PC-3 (cell line): ENCODE measurements around the gene FSTL1. TPM values are rescaled to one million over a fixed set of nuclear protein-coding genes. Genes with fewer than 3 reads are reported as not detected.

Experiments used
- ATAC-seq: fragments of 200-7000 bp; cut with Tn5 transposase; 2 replicates; pipeline ENCODE4 v1.9.1; 2020; ENCODE audit warnings: mild to moderate bottlenecking, moderate library complexity
- BruUV-seq: library from RNA; stranded (reverse); fragments of 400-500 nt; replicated peaks from 2 replicates; lab custom pipeline; 2021; lab: Mats Ljungman, UMichigan
- CTCF ChIA-PET: fragments of 300-600 bp; sonication (Branson Sonifier 250); formaldehyde crosslinking; loops from one replicate; lab custom pipeline; 2022; ENCODE audit warnings: antibody characterized with exemption; lab: Charles Lee
- POLR2A ChIA-PET: fragments of 300-600 bp; sonication (Branson Sonifier 250); formaldehyde crosslinking; loops from one replicate; lab custom pipeline; 2022; ENCODE audit warnings: antibody characterized with exemption; ENCODE audit not compliant: unreplicated experiment; lab: Charles Lee
- DNase-seq: peaks from one replicate; pipeline ENCODE4 v3.0.0-alpha.2; 2015
- H2AFZ ChIP-seq: fragments of 300-600 bp; sonication (generic); 2 replicates; pipeline ENCODE4 v1.6.0; 2016; ENCODE audit warnings: antibody characterized with exemption, low read length
- H3F3A ChIP-seq: fragments of 300-600 bp; sonication (generic); one replicate; pipeline ENCODE4 v1.6.0; 2017; ENCODE audit warnings: antibody characterized with exemption, low read length, control low read depth, mild to moderate bottlenecking; ENCODE audit not compliant: unreplicated experiment
- H3K27ac ChIP-seq: fragments of 300-600 bp; sonication (generic); 2 replicates; pipeline ENCODE4 v1.5.1; 2016; ENCODE audit warnings: mild to moderate bottlenecking, low read length
- H3K27me3 ChIP-seq: fragments of 300-600 bp; sonication (generic); 2 replicates; pipeline ENCODE4 v1.6.1; 2016; ENCODE audit warnings: low read length, mixed read lengths
- H3K36me3 ChIP-seq: fragments of 300-600 bp; sonication (generic); 2 replicates; pipeline ENCODE4 v1.6.1; 2016; ENCODE audit warnings: low read depth, mixed run types, low read length, mixed read lengths
- H3K4me1 ChIP-seq: fragments of 300-600 bp; sonication (generic); 2 replicates; pipeline ENCODE4 v1.5.1; 2016; ENCODE audit warnings: low read length; ENCODE audit not compliant: insufficient read depth
- H3K4me2 ChIP-seq: fragments of 300-600 bp; sonication (generic); 2 replicates; pipeline ENCODE4 v1.6.0; 2016; ENCODE audit warnings: low read length
- H3K4me3 ChIP-seq: fragments of 300-600 bp; sonication (generic); 2 replicates; pipeline ENCODE4 v1.5.1; 2016; ENCODE audit warnings: mild to moderate bottlenecking, low read length, mixed read lengths
- H3K79me2 ChIP-seq: fragments of 300-600 bp; sonication (generic); 2 replicates; pipeline ENCODE4 v1.6.1; 2017; ENCODE audit warnings: low read length, mixed read lengths
- H3K9ac ChIP-seq: fragments of 300-600 bp; sonication (generic); 2 replicates; pipeline ENCODE4 v1.6.0; 2016; ENCODE audit warnings: mild to moderate bottlenecking, low read length
- H3K9me2 ChIP-seq: fragments of 300-600 bp; sonication (generic); replicated peaks from 2 replicates; pipeline ENCODE4 v1.6.1; 2016; ENCODE audit warnings: mixed run types, low read length, mixed read lengths
- H3K9me3 ChIP-seq: fragments of 300-600 bp; sonication (generic); 2 replicates; pipeline ENCODE4 v1.6.1; 2016; ENCODE audit warnings: low read length, mixed read lengths
- H4K20me1 ChIP-seq: fragments of 300-600 bp; sonication (generic); 2 replicates; pipeline ENCODE4 v1.6.1; 2016; ENCODE audit warnings: low read length, mixed read lengths
- EZH2 ChIP-seq: fragments of 300-600 bp; sonication (generic); IDR thresholded peaks from one replicate; pipeline ENCODE4 v1.6.1; 2017; ENCODE audit warnings: antibody characterized with exemption, mild to moderate bottlenecking, low read length; ENCODE audit not compliant: unreplicated experiment
- EZH2phosphoT487 ChIP-seq: fragments of 300-600 bp; sonication (generic); IDR thresholded peaks from 2 replicates; pipeline ENCODE4 v1.6.1; 2018; ENCODE audit warnings: mild to moderate bottlenecking, antibody characterized with exemption, low read length, borderline replicate concordance
- intact Hi-C: fragments of 100-400 bp; cut with micrococcal nuclease; formaldehyde crosslinking; loops from 2 replicates; pipeline ENCODE4 v1.9.0; 2023
- total RNA-seq: library from RNA; depleted of rRNA; stranded (reverse); fragments of >200 nt; gene quantifications from 2 replicates; pipeline ENCODE4 v1.2.3, GENCODE V29; 2014
- TF ChIP-seq, protein P1 (sequence below): fragments of 300-600 bp; sonication (generic); conservative IDR thresholded peaks from 2 replicates; pipeline ENCODE4 v1.5.1; 2017; ENCODE audit warnings: antibody characterized with exemption, low read depth, mild to moderate bottlenecking, low read length

Gene FSTL1
- total RNA-seq, 1 experiment from 2014 or later = 178 TPM

DNA sequence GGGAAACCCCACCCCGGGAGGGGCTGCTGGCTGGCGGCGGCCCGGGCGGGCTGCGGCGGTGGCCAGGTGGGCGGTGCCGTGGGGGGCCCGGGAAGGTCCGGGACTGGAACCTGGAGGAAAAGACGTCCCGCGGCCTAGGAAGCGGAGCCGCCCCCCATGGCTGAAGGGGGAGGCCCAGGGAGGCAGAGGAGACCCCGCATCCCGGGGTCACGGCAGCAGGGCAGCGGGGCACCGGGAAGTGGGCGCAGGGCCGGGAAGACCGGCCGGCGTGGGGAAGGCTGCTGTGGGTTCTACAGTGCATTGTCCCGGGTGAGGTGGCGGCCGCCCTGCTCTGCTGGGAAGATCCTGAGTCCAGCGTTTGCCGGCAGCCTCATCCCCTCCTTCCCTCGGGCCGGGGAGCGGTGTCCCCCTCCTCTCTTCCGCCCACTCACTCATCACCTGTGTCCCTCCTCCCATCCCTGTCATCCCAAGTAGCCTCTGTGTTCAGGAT lies 525 bp upstream of the FSTL1 start:
- intact Hi-C loops = no loop called here
- H2AFZ ChIP-seq = peak overlapping the region; percentile 89
- peak overlapping the region; percentile 81 for H3K4me3 ChIP-seq
- H3K9me3 ChIP-seq = no peaks in the 10 kb centered on the region
- no peak overlapping the region for H3K27ac ChIP-seq
- no peak for TF ChIP-seq EZH2phosphoT487
- TF ChIP-seq EZH2 = no peak
- TF ChIP-seq, protein P1, sequence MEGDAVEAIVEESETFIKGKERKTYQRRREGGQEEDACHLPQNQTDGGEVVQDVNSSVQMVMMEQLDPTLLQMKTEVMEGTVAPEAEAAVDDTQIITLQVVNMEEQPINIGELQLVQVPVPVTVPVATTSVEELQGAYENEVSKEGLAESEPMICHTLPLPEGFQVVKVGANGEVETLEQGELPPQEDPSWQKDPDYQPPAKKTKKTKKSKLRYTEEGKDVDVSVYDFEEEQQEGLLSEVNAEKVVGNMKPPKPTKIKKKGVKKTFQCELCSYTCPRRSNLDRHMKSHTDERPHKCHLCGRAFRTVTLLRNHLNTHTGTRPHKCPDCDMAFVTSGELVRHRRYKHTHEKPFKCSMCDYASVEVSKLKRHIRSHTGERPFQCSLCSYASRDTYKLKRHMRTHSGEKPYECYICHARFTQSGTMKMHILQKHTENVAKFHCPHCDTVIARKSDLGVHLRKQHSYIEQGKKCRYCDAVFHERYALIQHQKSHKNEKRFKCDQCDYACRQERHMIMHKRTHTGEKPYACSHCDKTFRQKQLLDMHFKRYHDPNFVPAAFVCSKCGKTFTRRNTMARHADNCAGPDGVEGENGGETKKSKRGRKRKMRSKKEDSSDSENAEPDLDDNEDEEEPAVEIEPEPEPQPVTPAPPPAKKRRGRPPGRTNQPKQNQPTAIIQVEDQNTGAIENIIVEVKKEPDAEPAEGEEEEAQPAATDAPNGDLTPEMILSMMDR = no peak
- peak overlapping the region; percentile 61 for H3K9ac ChIP-seq
- peaks cover 34% of the 10 kb centered on the region for H3K4me1 ChIP-seq
- peaks cover 17% of the 10 kb centered on the region; the same call in 1 of the 2 replicates for H3K36me3 ChIP-seq
- ChIA-PET CTCF (interaction anchor here (2.9 kb wide), 1 partner anchor 34 kb away, joined by 8 read pairs; no protein-coding TSS in a partner anchor), POLR2A (interaction anchor here (0.6 to 0.7 kb wide), 3 partner anchors 9 to 53 kb away, joined by 3 to 5 read pairs (median 3); no protein-coding TSS in a partner anchor)
- H3K79me2 ChIP-seq = peaks cover 48% of the 10 kb centered on the region
- H3K4me2 ChIP-seq = peak overlapping the region; percentile 82
- H3F3A ChIP-seq = no peaks in the 10 kb centered on the region
- H3K9me2 ChIP-seq = no peaks in the 10 kb centered on the region
- H4K20me1 ChIP-seq = no peaks in the 10 kb centered on the region
- no peaks in the 10 kb centered on the region for H3K27me3 ChIP-seq
- DNase-seq = no peak
- BruUV-seq = no TSS peak
- peak; percentile 39 for ATAC-seq

DNA sequence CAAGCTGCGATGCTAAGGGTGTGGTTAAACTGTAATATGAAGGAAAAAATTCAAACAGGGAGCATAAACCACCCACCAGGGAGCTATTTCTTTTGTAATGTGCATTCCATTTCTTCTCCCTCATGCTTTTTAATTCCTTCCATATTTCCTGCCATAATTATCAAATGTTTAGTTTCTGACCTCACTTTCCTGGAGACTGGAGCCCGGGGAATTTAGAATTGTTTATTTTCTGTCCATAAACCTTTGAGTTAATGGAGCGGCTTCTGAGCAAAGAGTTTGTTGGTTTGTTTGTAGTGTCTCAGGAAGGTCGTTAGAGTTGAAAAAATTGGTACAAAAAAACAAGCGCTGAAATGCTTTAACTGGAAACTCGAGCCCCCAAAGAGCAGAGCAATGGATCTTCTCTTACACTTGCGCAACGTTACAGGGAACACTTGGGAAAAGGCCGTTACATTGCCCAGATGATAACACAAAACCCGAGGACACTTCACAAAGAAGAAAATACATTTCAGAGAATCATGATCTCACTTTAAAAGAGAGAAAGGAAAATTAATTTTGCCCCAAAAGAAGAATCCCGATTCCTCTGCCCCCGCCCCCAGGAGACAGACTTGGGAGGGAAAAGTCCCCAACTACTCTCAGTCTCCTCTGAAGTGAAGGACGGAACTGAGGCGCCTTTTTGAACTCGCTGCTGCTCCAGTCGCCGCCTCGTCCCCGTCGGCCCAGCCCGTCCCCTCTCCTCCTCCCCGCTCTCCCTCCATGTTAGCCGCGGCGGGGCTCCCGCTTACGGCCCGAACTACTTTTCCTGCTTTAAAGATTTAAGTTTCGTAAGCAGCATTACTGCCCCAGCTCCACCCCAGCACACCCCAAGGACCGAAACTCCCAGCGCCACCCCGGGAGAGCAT lies 842 bp downstream of the FSTL1 start:
- TF ChIP-seq EZH2 (no peak), EZH2phosphoT487 (no peak)
- TF ChIP-seq, protein P1 = no peak
- intact Hi-C loops = loop anchor here (1.0 to 2.0 kb wide), 4 partner anchors 33 to 108 kb away; no protein-coding TSS in a partner anchor
- POLR2A ChIA-PET = interaction anchor here (0.6 to 0.8 kb wide), 3 partner anchors 48 to 986 kb away, joined by 4 to 8 read pairs (median 7); no protein-coding TSS in a partner anchor
- H3K4me3 ChIP-seq = peak overlapping the region; percentile 81
- ATAC-seq (peak; percentile 38), DNase-seq (peak; percentile 49)
- H3K27ac ChIP-seq = peak overlapping the region; percentile 25
- H3K79me2 ChIP-seq = peaks cover 62% of the 10 kb centered on the region
- peak overlapping the region; percentile 82 for H3K4me2 ChIP-seq
- H3K36me3 ChIP-seq = peaks cover 30% of the 10 kb centered on the region; the same call in 1 of the 2 replicates
- H3K9me3 ChIP-seq = no peaks in the 10 kb centered on the region
- CTCF ChIA-PET = interaction anchor here (0.7 to 2.9 kb wide), 4 partner anchors 17 to 75 kb away, joined by 3 to 8 read pairs (median 4); no protein-coding TSS in a partner anchor
- no peaks in the 10 kb centered on the region for H3K9me2 ChIP-seq
- BruUV-seq = TSS peak; percentile 52
- H4K20me1 ChIP-seq = no peaks in the 10 kb centered on the region; the same call in 1 of the 2 replicates
- no peaks in the 10 kb centered on the region for H3F3A ChIP-seq
- H2AFZ ChIP-seq = peak overlapping the region; percentile 89
- H3K27me3 ChIP-seq = no peaks in the 10 kb centered on the region
- peak overlapping the region; percentile 61 for H3K9ac ChIP-seq
- peaks cover 38% of the 10 kb centered on the region for H3K4me1 ChIP-seq
